ENCODE results near the gene UGT2B17.

DNA sequence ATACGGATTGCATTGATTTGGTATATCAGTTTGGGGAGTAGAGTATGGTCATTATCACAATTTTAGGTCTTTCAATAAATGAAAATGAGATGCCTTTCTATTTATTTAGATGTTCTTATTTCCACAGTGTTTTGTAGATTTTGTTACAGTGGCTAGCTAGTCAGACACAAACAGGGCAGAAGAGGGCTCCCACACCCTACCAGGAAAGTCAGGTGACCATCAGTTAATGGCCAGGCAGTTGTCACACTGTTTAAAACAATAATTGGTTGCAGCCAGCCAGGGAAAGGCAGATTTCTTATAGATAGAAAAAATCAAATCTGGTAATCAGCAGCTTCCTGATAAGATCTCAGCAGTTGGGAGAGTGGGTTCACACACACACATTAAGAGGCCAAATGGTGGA lies 57.2 kb downstream of the UGT2B17 start:
- TF ChIP-seq, protein P1, sequence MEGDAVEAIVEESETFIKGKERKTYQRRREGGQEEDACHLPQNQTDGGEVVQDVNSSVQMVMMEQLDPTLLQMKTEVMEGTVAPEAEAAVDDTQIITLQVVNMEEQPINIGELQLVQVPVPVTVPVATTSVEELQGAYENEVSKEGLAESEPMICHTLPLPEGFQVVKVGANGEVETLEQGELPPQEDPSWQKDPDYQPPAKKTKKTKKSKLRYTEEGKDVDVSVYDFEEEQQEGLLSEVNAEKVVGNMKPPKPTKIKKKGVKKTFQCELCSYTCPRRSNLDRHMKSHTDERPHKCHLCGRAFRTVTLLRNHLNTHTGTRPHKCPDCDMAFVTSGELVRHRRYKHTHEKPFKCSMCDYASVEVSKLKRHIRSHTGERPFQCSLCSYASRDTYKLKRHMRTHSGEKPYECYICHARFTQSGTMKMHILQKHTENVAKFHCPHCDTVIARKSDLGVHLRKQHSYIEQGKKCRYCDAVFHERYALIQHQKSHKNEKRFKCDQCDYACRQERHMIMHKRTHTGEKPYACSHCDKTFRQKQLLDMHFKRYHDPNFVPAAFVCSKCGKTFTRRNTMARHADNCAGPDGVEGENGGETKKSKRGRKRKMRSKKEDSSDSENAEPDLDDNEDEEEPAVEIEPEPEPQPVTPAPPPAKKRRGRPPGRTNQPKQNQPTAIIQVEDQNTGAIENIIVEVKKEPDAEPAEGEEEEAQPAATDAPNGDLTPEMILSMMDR (IDR thresholded peaks at IDR 0.05) = no peak
- TF ChIP-seq POLR2AphosphoS5 (IDR thresholded peaks at IDR 0.05; ENCODE audit: low read depth, low read length) (no peak), SIN3A (IDR thresholded peaks at IDR 0.05; ENCODE audit: borderline replicate concordance, insufficient read depth, low read depth, low read length) (no peak)

Data from Panc1 (cell line).